Parathyroid adenoma (tissue), 2 donors: ENCODE results near the gene POU2AF3.

Experiments used
- H2AFZ ChIP-seq: fragments of 300-600 bp; sonication (generic); one replicate; pipeline ENCODE4 v1.7.0; 2017; ENCODE audit warnings: antibody characterized with exemption, mild to moderate bottlenecking
- H3K27ac ChIP-seq: fragments of 300-600 bp; sonication (generic); one replicate; pipeline ENCODE4 v1.7.0; 2017
- H3K27me3 ChIP-seq: fragments of 300-600 bp; sonication (generic); one replicate; pipeline ENCODE4 v1.7.0; 2017; ENCODE audit warnings: low read length; ENCODE audit not compliant: control insufficient read depth, insufficient read depth
- H3K36me3 ChIP-seq: fragments of 300-600 bp; sonication (generic); one replicate; pipeline ENCODE4 v1.7.0; 2017; ENCODE audit warnings: low read length; ENCODE audit not compliant: control insufficient read depth, insufficient read depth
- H3K4me1 ChIP-seq: fragments of 300-600 bp; sonication (generic); one replicate; pipeline ENCODE4 v1.7.0; 2017; ENCODE audit warnings: control low read depth
- H3K4me2 ChIP-seq: fragments of 300-600 bp; sonication (generic); one replicate; pipeline ENCODE4 v1.7.0; 2017; ENCODE audit warnings: low read length
- H3K4me3 ChIP-seq: fragments of 300-600 bp; sonication (generic); one replicate; pipeline ENCODE4 v1.7.0; 2017; ENCODE audit warnings: low read depth, low read length
- H3K79me2 ChIP-seq: fragments of 300-600 bp; sonication (generic); one replicate; pipeline ENCODE4 v1.7.0; 2017; ENCODE audit warnings: control low read depth
- H3K9ac ChIP-seq: fragments of 300-600 bp; sonication (generic); one replicate; pipeline ENCODE4 v1.7.0; 2017; ENCODE audit warnings: mild to moderate bottlenecking
- H3K9me3 ChIP-seq: fragments of 300-600 bp; sonication (generic); one replicate; pipeline ENCODE4 v1.7.0; 2017; ENCODE audit warnings: low read length; ENCODE audit not compliant: control insufficient read depth
- TF ChIP-seq, protein P1 (sequence below): fragments of 300-600 bp; sonication (generic); IDR thresholded peaks from one replicate; pipeline ENCODE4 v1.7.0; 2017; ENCODE audit warnings: antibody characterized with exemption, mild to moderate bottlenecking
- donor health status: primary hyperparathyroidism.

The POU2AF3 gene, protein sequence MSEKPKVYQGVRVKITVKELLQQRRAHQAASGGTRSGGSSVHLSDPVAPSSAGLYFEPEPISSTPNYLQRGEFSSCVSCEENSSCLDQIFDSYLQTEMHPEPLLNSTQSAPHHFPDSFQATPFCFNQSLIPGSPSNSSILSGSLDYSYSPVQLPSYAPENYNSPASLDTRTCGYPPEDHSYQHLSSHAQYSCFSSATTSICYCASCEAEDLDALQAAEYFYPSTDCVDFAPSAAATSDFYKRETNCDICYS

DNA sequence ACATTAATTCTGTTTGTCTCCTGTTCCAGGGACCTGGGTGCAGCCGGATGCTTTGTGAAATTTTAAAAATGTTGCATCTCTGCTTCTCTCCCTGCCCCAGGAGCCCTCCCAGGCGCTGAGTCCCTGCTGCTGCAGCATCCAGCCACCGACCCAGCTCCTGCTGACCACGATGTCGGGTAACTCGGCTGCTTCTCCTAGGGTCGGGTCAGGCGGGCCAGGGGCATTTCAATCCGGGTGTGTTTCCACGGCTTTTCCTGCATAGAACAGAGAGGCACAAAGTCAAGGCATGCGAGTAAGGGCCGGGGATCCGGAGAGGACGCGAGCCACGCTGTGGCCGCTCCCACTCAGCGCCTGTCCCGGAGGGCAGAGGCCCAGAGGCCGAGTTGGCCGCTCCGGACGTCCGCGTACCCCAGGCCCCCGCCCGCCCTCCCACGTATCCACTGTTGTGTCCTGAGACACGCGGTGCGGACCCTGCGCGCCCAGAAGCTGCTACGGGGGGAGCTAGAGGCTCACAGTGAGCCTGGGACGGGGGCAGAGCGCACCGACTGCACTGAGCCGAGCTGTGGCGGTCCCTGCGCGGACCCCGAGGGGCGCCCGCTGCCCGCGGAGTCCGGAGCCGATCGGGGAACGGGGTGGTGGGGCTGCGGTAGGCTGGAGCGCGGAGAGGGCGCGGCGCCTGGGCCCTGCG, at the start of gene POU2AF3:
Gene POU2AF3, plus strand, starts transcription at position 134 of the 688 bp plus-strand sequence. Its CDS starts 36 bp downstream, at position 170.
- peak within 1 kb of the TSS; percentile 96 for H3K27ac ChIP-seq
- H3K9ac ChIP-seq, result peak within 1 kb of the TSS; percentile 80
- no peaks in the 10 kb centered on the region for H3K79me2 ChIP-seq
- no peaks in the 10 kb centered on the region for H3K36me3 ChIP-seq
- H3K4me3 ChIP-seq, result peak within 1 kb of the TSS; percentile 72
- peaks cover 24% of the 10 kb centered on the region for H3K4me1 ChIP-seq
- TF ChIP-seq, protein P1, sequence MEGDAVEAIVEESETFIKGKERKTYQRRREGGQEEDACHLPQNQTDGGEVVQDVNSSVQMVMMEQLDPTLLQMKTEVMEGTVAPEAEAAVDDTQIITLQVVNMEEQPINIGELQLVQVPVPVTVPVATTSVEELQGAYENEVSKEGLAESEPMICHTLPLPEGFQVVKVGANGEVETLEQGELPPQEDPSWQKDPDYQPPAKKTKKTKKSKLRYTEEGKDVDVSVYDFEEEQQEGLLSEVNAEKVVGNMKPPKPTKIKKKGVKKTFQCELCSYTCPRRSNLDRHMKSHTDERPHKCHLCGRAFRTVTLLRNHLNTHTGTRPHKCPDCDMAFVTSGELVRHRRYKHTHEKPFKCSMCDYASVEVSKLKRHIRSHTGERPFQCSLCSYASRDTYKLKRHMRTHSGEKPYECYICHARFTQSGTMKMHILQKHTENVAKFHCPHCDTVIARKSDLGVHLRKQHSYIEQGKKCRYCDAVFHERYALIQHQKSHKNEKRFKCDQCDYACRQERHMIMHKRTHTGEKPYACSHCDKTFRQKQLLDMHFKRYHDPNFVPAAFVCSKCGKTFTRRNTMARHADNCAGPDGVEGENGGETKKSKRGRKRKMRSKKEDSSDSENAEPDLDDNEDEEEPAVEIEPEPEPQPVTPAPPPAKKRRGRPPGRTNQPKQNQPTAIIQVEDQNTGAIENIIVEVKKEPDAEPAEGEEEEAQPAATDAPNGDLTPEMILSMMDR, result no peak
- H3K27me3 ChIP-seq, result no peaks in the 10 kb centered on the region
- H2AFZ ChIP-seq, result peak within 1 kb of the TSS; percentile 94
- H3K4me2 ChIP-seq, result peak within 1 kb of the TSS; percentile 78
- H3K9me3 ChIP-seq, result no peaks in the 10 kb centered on the region

DNA sequence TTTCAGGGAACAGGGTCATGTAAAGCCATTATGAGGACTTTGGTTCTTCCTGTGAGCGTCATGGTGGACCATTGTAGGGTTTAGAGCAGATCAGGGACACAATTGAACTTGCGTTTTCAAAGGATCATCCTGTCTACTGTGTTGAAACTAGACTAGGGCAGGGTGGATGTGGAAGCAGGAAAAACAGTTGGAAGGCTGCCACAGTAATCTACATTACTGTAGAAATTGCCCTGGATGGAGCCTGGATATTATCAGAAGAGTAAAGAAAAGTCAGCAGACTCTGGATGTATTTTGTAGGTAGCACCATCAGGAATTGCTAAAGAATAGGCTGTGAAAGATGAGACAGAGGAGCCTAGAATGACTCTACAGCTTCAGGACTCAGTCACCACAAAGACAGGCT, 47.4 kb upstream of the POU2AF3 start:
- no peaks in the 10 kb centered on the region for H3K36me3 ChIP-seq
- no peak overlapping the region for H3K27ac ChIP-seq
- no peak overlapping the region for H3K9ac ChIP-seq
- H3K27me3 ChIP-seq, result no peaks in the 10 kb centered on the region
- no peaks in the 10 kb centered on the region for H3K79me2 ChIP-seq
- H3K4me3 ChIP-seq, result no peak overlapping the region
- H3K4me1 ChIP-seq, result no peaks in the 10 kb centered on the region
- H2AFZ ChIP-seq, result no peak overlapping the region
- no peaks in the 10 kb centered on the region for H3K9me3 ChIP-seq
- no peak overlapping the region for H3K4me2 ChIP-seq
- TF ChIP-seq, protein P1, result no peak

DNA sequence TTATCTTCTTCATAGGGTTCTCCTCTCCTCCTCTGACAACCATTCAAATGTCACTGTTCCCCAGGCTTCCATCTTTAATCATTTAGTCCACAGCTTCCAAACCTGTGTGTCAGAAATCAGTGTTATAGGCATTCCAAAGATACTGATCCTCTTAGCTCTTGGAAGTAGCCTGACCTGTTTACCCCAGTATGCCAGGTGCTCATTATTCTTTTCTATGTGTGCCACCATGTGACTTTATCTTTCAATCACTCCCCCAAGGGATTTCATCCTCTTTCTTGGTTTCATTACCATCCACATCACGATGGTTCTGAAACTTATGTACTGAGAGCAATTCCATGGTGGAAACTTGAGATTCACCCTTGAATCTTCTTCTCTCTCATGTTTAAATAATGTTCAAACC, 45.2 kb upstream of the POU2AF3 start:
- H3K79me2 ChIP-seq, result no peaks in the 10 kb centered on the region
- no peak overlapping the region for H3K9ac ChIP-seq
- H3K27ac ChIP-seq, result no peak overlapping the region
- no peak overlapping the region for H3K4me2 ChIP-seq
- TF ChIP-seq, protein P1, result no peak
- H3K4me1 ChIP-seq, result no peaks in the 10 kb centered on the region
- H3K4me3 ChIP-seq, result no peak overlapping the region
- H3K27me3 ChIP-seq, result no peaks in the 10 kb centered on the region
- H3K9me3 ChIP-seq, result no peaks in the 10 kb centered on the region
- H3K36me3 ChIP-seq, result no peaks in the 10 kb centered on the region
- no peak overlapping the region for H2AFZ ChIP-seq

DNA sequence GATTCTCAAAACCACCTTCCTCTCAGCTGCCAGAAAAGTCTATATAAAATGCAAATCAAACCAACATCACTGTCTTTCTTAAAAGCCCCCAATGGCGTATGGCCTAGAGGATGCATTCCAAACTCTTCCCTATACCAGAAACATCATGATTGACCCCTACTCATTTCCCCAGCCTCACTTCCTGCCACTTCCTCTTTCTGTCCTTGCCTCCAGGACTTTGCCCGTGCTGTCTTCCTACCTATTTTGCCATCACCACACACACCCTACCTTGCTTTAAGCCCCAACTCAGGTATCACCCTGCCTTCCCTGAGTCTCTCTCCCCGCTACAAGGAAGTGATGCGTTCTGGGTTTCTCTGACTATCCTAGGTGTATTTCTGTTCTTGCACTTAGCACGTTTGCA, 44.7 kb upstream of the POU2AF3 start:
- Histone ChIP-seq H2AFZ (no peak overlapping the region), H3K27ac (no peak overlapping the region), H3K27me3 (no peaks in the 10 kb centered on the region)

More for the DNA sequence above, 44.7 kb upstream of the POU2AF3 start:
- TF ChIP-seq, protein P1, result no peak
- Histone ChIP-seq H3K4me2 (no peak overlapping the region), H3K4me3 (no peak overlapping the region), H3K79me2 (no peaks in the 10 kb centered on the region), H3K36me3 (no peaks in the 10 kb centered on the region), H3K9me3 (no peaks in the 10 kb centered on the region), H3K9ac (no peak overlapping the region), H3K4me1 (no peaks in the 10 kb centered on the region)
